ENCODE measurements around the gene CHID1.

Gene CHID1

DNA sequence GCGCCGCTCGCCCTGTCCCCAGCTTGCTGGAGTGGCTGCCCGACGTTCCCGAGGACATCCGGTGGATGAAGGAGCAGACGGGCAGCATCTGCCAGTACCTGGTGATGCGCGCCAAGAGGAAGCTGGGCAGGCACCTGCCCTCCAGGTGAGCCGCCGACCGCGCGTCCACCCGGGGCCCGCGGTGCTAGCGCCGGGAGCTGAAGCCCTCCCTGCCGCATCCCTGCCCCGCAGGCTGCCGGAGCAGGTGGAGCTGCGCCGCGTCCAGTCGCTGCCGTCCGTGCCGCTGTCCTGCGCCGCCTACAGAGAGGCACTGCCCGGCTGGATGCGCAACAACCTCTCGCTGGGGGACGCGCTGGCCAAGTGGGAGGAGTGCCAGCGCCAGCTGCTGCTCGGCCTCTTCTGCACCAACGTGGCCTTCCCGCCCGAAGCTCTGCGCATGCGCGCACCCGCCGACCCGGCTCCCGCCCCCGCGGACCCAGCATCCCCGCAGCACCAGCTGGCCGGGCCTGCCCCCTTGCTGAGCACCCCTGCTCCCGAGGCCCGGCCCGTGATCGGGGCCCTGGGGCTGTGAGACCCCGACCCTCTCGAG, 86.2 kb downstream of the CHID1 start:
- Histone ChIP-seq H2AFZ (ENCODE audit: low read depth, low read length) (no peak overlapping the region), H3K4me3 (ENCODE audit: low read length) (no peak overlapping the region), H3K27me3 (ENCODE audit: insufficient read depth, low read length) (no peaks in the 10 kb centered on the region), H3K4me1 (ENCODE audit: insufficient read depth, low read length) (peaks cover 35% of the 10 kb centered on the region), H3K36me3 (ENCODE audit: insufficient read depth, low read length) (peaks cover 20% of the 10 kb centered on the region), H3K9me3 (ENCODE audit: low read length) (no peaks in the 10 kb centered on the region)

GRCh38 chr11:823441-824291, 86.9 kb downstream of the CHID1 start:
- no peak overlapping the region for H3K4me3 ChIP-seq (ENCODE audit: low read length)
- H2AFZ ChIP-seq (ENCODE audit: low read depth, low read length), result no peak overlapping the region
- peaks cover 20% of the 10 kb centered on the region for H3K36me3 ChIP-seq (ENCODE audit: insufficient read depth, low read length)
- no peaks in the 10 kb centered on the region for H3K27me3 ChIP-seq (ENCODE audit: insufficient read depth, low read length)
- no peaks in the 10 kb centered on the region for H3K9me3 ChIP-seq (ENCODE audit: low read length)
- H3K4me1 ChIP-seq (ENCODE audit: insufficient read depth, low read length), result peaks cover 33% of the 10 kb centered on the region

DNA sequence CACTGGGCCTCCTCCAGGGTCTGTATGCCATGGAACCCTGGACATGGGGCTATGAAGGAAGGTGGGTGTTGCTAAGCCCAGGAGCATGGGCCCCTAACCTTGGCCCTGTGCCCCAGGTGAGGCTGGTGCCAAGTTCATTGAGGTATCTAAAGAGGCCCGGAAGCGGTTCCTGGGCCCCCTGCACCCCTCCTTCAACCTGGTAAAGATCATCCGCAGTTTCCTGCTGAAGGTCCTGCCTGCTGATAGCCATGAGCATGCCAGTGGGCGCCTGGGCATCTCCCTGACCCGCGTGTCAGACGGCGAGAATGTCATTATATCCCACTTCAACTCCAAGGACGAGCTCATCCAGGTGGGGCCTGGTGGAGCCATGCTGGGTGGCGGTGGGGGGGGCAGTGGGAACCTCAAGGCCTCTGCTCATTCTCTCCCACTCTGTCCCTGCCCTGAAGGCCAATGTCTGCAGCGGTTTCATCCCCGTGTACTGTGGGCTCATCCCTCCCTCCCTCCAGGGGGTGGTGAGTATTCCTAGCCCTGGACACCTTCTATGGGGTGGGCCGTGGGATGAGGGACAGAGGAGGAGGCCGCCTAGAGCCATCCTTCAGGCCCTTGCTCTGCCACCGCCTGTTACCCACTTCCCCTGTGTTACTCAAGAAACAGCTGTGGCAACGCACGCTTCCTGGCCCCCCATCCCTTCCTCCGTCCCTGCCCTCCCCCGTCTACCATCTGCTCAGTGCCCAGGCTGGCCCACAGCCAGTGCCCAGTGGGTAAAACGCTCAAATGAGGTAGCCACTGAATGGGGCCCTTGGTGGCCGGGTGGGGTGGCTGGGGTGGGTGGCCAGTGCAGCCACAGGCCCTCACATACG, 88.9 kb downstream of the CHID1 start:
- H3K4me1 ChIP-seq (ENCODE audit: insufficient read depth, low read length), result peaks cover 18% of the 10 kb centered on the region
- no peak overlapping the region for H2AFZ ChIP-seq (ENCODE audit: low read depth, low read length)
- H3K9me3 ChIP-seq (ENCODE audit: low read length), result no peaks in the 10 kb centered on the region
- no peaks in the 10 kb centered on the region for H3K27me3 ChIP-seq (ENCODE audit: insufficient read depth, low read length)
- no peak overlapping the region for H3K4me3 ChIP-seq (ENCODE audit: low read length)
- H3K36me3 ChIP-seq (ENCODE audit: insufficient read depth, low read length), result peaks cover 20% of the 10 kb centered on the region

DNA sequence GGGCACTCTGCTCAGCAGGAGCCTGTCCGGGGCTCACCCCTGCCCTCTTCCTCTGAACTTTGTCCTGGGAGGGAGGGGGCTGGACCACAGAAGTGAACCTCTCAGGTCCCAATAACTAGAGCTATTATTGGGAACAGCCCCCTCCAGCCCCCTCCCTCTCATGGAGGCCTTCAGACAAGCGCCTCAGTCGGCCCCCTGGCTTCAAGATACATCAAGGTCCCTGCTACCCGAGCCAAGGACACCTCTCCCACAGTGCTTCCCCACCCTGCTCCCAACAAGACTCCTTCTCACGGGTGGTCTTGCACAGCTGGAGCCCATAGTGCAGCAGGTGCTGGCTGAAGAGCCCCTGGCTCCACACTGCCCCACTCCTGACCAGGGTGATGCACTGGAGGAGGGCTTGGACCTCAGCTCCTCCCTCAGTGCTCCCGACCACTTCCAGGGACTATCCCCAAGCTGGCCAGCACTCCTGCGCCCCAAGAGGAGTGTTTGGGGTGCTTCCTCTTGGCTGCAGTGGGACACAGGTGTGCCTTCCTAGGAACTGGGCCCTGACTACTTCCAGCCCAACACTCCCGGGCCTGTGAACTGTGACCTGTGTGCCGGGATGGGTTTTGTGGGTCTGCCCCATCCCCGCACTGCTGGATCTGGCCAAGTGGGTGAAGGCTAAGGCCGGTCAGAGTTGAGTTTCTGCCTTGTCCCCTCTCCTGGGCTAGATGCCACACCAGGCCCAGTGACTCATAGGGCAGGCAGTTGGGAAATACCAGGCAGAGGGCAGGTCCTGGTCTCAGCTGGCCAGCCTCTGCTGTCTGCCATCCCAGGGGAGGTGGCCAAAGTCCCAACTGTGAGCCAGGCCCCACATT, 89.7 kb downstream of the CHID1 start:
- Histone ChIP-seq H3K36me3 (ENCODE audit: insufficient read depth, low read length) (peaks cover 20% of the 10 kb centered on the region), H3K4me1 (ENCODE audit: insufficient read depth, low read length) (peaks cover 18% of the 10 kb centered on the region), H3K9me3 (ENCODE audit: low read length) (no peaks in the 10 kb centered on the region), H2AFZ (ENCODE audit: low read depth, low read length) (no peak overlapping the region), H3K27me3 (ENCODE audit: insufficient read depth, low read length) (no peaks in the 10 kb centered on the region), H3K4me3 (ENCODE audit: low read length) (peak overlapping the region; percentile 95)

DNA sequence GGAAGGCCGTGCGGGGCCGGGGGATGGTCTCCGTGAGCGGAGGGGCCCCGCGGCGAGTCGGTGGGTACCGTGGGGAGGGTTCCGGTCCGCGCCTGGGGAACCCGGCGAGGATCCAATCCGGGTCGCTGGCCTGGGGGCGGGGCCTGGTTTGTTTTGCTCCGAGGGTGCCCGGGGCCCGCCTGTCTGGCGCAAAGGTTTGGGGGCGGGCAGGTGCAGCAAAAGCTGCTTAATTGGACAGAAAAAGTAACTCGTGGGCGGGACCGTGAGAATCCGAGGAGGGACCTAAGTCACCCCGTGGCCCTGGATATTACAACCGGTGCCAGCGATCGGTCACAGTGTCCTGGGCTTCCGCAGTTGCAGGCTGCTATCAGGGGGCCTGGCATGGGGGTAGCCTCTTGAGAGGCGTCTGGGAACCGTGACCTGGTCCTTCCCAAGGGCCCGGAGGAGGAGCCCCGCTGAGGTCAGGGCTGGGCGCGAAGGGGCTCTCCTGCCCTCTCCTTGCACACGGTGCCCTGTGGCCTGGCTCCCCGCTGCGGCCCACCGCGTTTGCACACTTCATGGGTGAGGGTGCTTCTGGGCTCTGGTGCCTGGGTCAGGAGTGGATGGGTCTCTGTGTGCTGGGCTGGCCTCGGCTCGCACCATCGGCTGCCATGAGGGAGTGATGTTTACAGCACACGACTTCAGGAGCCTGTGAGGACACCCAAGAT, 90.5 kb downstream of the CHID1 start:
- Histone ChIP-seq H3K27me3 (ENCODE audit: insufficient read depth, low read length) (no peaks in the 10 kb centered on the region), H3K4me3 (ENCODE audit: low read length) (peak overlapping the region; percentile 95), H3K4me1 (ENCODE audit: insufficient read depth, low read length) (peaks cover 18% of the 10 kb centered on the region), H3K36me3 (ENCODE audit: insufficient read depth, low read length) (peaks cover 18% of the 10 kb centered on the region), H3K9me3 (ENCODE audit: low read length) (no peaks in the 10 kb centered on the region), H2AFZ (ENCODE audit: low read depth, low read length) (no peak overlapping the region)

GRCh38 chr11:819129-819931, 91.3 kb downstream of the CHID1 start:
- peak overlapping the region; percentile 83 for H2AFZ ChIP-seq (ENCODE audit: low read depth, low read length)
- H3K4me1 ChIP-seq (ENCODE audit: insufficient read depth, low read length), result peaks cover 18% of the 10 kb centered on the region
- H3K36me3 ChIP-seq (ENCODE audit: insufficient read depth, low read length), result peaks cover 12% of the 10 kb centered on the region
- no peaks in the 10 kb centered on the region for H3K9me3 ChIP-seq (ENCODE audit: low read length)
- H3K27me3 ChIP-seq (ENCODE audit: insufficient read depth, low read length), result no peaks in the 10 kb centered on the region
- H3K4me3 ChIP-seq (ENCODE audit: low read length), result peak overlapping the region; percentile 95

- peaks cover 18% of the 10 kb centered on the region for H3K4me1 ChIP-seq (ENCODE audit: insufficient read depth, low read length)
- H2AFZ ChIP-seq (ENCODE audit: low read depth, low read length), result peak within 1 kb of the TSS; percentile 83
These were observed 92.0 kb downstream of the CHID1 start, which contains the start of gene PNPLA2 for GRCh38 chr11:818396-819128. TSS of gene PNPLA2 (plus strand) at chr11:818914. CDS start at chr11:819719, 805 bp downstream.

More at GRCh38 chr11:818396-819128, 92.0 kb downstream of the CHID1 start, which contains the start of gene PNPLA2:
- Histone ChIP-seq H3K27me3 (ENCODE audit: insufficient read depth, low read length) (no peaks in the 10 kb centered on the region), H3K4me3 (ENCODE audit: low read length) (peak within 1 kb of the TSS; percentile 95), H3K9me3 (ENCODE audit: low read length) (no peaks in the 10 kb centered on the region), H3K36me3 (ENCODE audit: insufficient read depth, low read length) (peaks cover 10% of the 10 kb centered on the region)
